GM10248 (cell line): ENCODE measurements around the gene IQCH.
"Not testable (repeated sequence)": the region's sequence is repeated elsewhere in the genome, so short reads cannot be mapped to it uniquely, and the experiment has no call there.

Experiments
- CTCF ChIA-PET: fragments of 300-600 bp; sonication (Branson Sonifier 250); formaldehyde crosslinking; extraction: SDS; loops from one replicate; lab custom pipeline; 2021; ENCODE audit warnings: antibody characterized with exemption; lab: Yijun Ruan, JAX
- POLR2A ChIA-PET: fragments of 350-650 bp; sonication (Branson Sonifier 250); formaldehyde crosslinking; extraction: SDS; loops from one replicate; lab custom pipeline; 2020; ENCODE audit warnings: antibody characterized with exemption; lab: Yijun Ruan, JAX
- DNase-seq: peaks from one replicate; pipeline ENCODE4 v3.0.0; 2012; ENCODE audit errors: extremely low spot score
- TF ChIP-seq, protein P1 (sequence below): IDR thresholded peaks from 2 replicates; pipeline ENCODE4 v1.5.1; 2012; ENCODE audit warnings: mild to moderate bottlenecking, low read depth; ENCODE audit errors: extremely low read depth, missing control alignments, control extremely low read depth

The IQCH gene

DNA sequence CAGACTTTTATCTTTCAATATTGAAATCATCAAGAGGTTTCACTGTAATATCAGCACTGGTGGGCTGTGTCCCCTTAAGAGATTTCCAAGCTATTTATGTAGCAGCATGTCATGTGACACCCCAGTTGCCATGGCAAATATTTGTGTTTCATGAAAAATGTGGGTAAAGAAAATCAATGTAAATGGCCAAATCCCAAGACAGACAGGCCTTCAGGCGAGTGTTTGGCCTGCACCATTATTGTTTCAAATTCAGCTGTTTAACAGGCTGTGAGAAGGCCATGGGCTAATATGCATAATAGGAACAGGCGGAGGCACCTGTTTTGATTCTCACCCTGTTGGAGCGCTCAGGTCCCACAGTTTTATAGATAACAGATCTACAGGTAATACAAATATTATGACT, 104.2 kb downstream of the IQCH start:
- ChIA-PET CTCF (no interaction called here), POLR2A (no interaction called here)
- TF ChIP-seq, protein P1, sequence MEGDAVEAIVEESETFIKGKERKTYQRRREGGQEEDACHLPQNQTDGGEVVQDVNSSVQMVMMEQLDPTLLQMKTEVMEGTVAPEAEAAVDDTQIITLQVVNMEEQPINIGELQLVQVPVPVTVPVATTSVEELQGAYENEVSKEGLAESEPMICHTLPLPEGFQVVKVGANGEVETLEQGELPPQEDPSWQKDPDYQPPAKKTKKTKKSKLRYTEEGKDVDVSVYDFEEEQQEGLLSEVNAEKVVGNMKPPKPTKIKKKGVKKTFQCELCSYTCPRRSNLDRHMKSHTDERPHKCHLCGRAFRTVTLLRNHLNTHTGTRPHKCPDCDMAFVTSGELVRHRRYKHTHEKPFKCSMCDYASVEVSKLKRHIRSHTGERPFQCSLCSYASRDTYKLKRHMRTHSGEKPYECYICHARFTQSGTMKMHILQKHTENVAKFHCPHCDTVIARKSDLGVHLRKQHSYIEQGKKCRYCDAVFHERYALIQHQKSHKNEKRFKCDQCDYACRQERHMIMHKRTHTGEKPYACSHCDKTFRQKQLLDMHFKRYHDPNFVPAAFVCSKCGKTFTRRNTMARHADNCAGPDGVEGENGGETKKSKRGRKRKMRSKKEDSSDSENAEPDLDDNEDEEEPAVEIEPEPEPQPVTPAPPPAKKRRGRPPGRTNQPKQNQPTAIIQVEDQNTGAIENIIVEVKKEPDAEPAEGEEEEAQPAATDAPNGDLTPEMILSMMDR, result no peak
- DNase-seq, result no peak

DNA sequence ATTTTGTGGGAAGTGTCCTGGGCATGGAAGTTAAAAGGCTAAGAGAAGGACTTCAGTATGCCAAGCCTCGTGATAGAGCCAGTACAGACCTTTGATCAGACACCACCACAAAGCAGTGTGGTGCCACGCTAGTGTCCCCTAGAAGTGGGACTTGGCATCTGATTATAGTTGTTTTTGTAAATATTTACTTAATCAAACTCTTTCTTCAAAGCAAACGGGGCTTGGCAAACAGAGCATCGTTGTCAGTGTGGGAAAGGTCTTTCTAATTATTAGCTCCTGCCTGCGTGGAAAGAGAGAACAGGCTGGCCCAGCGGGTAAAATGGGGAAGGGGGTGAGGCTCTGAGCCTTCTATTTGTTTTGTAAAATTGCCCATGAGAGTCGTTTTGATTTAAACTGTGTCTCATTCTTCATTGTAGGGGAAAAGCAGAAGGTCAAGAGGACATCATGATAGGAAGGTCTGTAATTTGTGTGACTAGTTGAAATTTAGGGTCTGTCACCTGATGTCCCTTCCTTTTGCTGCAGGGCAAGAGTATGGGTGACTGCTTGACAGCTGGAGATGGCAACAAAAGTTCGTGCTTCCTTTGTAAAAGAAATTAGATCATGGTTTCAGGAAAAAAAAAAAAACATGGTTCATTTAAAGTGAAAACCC, 105.0 kb downstream of the IQCH start:
- TF ChIP-seq, protein P1, result no peak
- ChIA-PET CTCF (no interaction called here), POLR2A (no interaction called here)
- no peak for DNase-seq

DNA sequence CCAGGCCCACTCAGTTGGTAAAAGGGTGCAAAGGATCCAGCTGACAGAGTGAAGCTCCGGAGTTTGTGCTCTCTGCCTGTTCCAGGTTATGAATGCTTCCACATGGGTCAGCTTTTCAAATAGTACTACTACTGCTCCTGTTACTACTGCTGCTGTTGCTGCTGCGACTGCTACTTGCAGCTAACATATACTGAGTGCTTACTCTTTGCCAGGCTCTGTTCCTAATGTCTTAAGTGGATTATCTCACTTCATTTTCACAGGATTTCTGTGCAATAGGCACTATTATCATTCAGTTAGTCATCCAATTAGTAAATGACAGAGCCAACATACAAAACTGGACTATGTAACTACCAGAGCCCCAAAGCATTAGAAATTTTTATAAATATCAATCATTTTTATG, 106.5 kb downstream of the IQCH start:
- ChIA-PET CTCF (no interaction called here), POLR2A (no interaction called here)
- DNase-seq, result no peak
- TF ChIP-seq, protein P1, result no peak

DNA sequence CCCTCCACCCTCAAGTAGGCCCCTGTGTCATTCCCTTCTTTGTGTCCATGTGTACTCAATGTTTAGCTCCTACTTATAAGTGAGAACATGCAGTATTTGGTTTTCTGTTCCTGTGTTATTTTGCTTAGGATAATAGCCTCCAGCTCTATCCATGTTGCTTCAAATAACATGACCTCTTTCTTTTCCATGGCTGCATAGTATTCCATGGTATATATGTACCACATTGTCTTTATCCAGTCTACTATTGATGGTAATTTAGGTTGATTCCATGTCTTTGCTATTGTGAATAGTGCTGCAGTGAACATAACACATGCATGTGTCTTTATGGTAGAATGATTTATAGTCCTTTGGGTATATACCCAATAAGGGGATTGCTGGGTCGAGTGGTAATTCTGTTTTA, 109.1 kb downstream of the IQCH start:
- CTCF ChIA-PET, result interaction anchor here (1.7 kb wide), 1 partner anchor 417 kb away, joined by 4 read pairs; no protein-coding TSS in a partner anchor
- POLR2A ChIA-PET, DNase-seq: not testable (repeated sequence)

DNA sequence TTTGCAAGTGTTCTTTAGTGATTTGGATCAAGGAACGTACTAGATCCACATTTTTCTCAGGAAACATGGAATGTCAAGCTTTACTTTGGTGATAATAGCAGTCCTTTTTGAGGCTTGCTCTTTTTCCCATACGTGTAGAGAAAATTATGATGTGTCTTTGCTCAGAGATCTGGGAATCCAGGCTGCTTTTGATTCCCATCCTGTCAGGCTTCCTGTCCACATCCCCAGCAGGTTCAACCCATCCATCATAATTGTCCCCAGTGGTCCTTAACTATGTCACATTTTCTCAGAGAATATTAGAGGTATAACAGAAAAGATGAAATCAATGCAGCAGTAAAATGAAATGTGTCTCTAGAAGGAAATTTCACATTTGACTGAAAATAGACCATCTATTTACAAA, 111.4 kb downstream of the IQCH start:
- ChIA-PET POLR2A (no interaction called here), CTCF (interaction anchor here (0.9 kb wide), 1 partner anchor 92 kb away, joined by 3 read pairs; no protein-coding TSS in a partner anchor)
- DNase-seq, result no peak
- TF ChIP-seq, protein P1, result no peak

DNA sequence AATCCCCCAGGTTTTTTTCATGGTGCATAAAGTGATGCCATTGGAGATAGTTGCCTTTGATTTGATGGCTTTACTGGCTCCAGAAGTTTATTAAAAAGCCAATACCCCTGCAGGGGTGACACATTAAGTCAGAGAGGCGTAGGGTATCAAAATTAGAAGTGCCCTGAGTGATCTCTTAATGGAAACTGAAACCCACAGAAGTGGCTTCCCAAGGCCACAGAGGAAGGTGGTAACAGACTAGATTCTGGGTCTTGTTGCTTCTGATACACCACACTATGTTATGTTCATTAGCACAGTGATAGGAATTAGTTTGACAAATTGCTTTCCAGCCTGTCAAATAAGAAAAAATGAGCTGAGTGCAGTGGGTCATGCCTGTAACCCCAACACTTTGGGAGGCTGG, 112.3 kb downstream of the IQCH start:
- DNase-seq, result no peak
- ChIA-PET POLR2A (interaction anchor here (0.6 kb wide), 1 partner anchor 1036 kb away, joined by 4 read pairs; no protein-coding TSS in a partner anchor), CTCF (interaction anchor here (2.3 kb wide), 1 partner anchor 11 kb away, joined by 6 read pairs; no protein-coding TSS in a partner anchor)
- TF ChIP-seq, protein P1, result no peak

DNA sequence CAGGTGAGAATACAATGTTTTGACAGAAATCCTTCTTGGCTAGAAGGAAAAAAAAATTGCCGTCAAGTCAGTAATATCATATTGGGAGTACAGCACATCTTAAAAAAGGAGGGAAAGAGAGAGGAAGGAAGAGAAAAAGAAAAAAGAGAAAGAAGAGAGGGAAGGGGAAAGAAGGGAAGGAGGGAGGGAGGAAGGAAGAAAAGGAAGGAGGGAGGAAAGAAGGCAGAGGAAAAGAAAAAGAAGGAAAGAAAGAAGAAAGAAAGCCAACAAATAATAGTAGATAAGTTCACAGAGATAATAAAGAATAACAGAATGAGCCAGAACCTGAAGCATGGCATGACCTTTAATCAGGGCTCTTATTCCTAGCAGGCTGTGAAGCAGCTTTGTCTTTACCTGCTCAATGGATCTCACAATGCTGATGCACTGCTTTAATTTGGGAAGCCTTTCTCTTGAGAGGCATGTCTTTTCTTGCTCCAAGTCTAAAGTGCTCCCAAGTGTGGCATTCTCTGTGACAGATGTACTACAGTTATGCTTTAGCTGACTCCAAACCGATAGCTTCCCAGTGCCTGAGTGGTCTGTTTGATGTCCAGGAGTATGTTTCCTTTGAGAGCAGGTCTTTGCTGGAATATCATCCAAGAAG, 114.9 kb downstream of the IQCH start:
- no peak for DNase-seq
- TF ChIP-seq, protein P1, result no peak
- ChIA-PET POLR2A (no interaction called here), CTCF (interaction anchor here (2.3 kb wide), 1 partner anchor 9 kb away, joined by 6 read pairs; no protein-coding TSS in a partner anchor)
